ENCODE data around the gene THEMIS. TPM values are rescaled to one million over a fixed set of nuclear protein-coding genes. Genes with fewer than 3 reads are reported as not detected.
A peak's percentile ranks its signal among the peaks of the same experiment; 100 is the strongest.

The THEMIS gene
- total RNA-seq, 2 donors from 2014 or later = 53.9 to 64.7 TPM

- no peak for DNase-seq
- no peak for ATAC-seq
- H3K27me3 Mint-ChIP-seq = no peaks in the 10 kb centered on the region
- no peaks in the 10 kb centered on the region for H3K36me3 Mint-ChIP-seq (ENCODE audit: low read depth)
- peak overlapping the region; percentile 83 for H3K27ac Mint-ChIP-seq
- H3K9me3 ChIP-seq (ENCODE audit: control insufficient read depth, low read length, poor library complexity, severe bottlenecking) = no peaks in the 10 kb centered on the region
- H3K4me1 Mint-ChIP-seq = peaks cover 27% of the 10 kb centered on the region
- no peak overlapping the region for H3K4me3 Mint-ChIP-seq
These were observed 138.6 kb downstream of the THEMIS start for GRCh38 chr6:127762284-127762683.

DNA sequence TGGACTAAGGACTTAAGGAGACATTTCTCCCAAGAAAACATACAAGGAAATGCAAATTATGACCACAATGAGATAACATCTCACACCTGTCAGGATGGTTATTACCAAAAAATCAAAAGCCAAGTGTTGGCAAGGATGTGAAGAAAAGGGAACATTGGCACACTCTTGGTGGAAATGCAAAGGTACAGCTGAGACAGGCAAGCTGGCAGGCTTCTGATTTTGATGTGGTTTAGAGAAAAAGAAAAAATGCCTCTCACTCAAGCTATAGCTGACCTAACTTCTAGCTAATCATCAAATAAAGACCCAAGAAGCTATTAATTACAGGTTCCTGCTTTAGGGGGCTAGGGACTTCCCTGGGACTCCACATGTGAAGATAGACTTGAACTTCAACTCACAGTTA lies 139.8 kb downstream of the THEMIS start:
- Mint-ChIP-seq H3K27ac (no peak overlapping the region), H3K4me3 (no peak overlapping the region), H3K4me1 (peaks cover 24% of the 10 kb centered on the region), H3K36me3 (ENCODE audit: low read depth) (no peaks in the 10 kb centered on the region), H3K27me3 (no peaks in the 10 kb centered on the region)
- no peaks in the 10 kb centered on the region for H3K9me3 ChIP-seq (ENCODE audit: control insufficient read depth, low read length, poor library complexity, severe bottlenecking)
- no peak for DNase-seq
- ATAC-seq = no peak

- Mint-ChIP-seq H3K27me3 (no peaks in the 10 kb centered on the region), H3K4me1 (peaks cover 33% of the 10 kb centered on the region), H3K36me3 (ENCODE audit: low read depth) (peaks cover 1% of the 10 kb centered on the region), H3K27ac (no peak overlapping the region), H3K4me3 (no peak overlapping the region)
- ATAC-seq (no peak), DNase-seq (no peak)
- no peaks in the 10 kb centered on the region for H3K9me3 ChIP-seq (ENCODE audit: control insufficient read depth, low read length, poor library complexity, severe bottlenecking)
These were observed 151.8 kb downstream of the THEMIS start for GRCh38 chr6:127749095-127749494.

- DNase-seq (no peak), ATAC-seq (peak; percentile 27)
- Mint-ChIP-seq H3K4me3 (no peak overlapping the region), H3K27me3 (no peaks in the 10 kb centered on the region), H3K27ac (peak overlapping the region; percentile 17), H3K36me3 (ENCODE audit: low read depth) (peaks cover 2% of the 10 kb centered on the region), H3K4me1 (peaks cover 35% of the 10 kb centered on the region)
- no peaks in the 10 kb centered on the region for H3K9me3 ChIP-seq (ENCODE audit: control insufficient read depth, low read length, poor library complexity, severe bottlenecking)
These were observed 152.6 kb downstream of the THEMIS start for GRCh38 chr6:127748290-127748689.

DNA sequence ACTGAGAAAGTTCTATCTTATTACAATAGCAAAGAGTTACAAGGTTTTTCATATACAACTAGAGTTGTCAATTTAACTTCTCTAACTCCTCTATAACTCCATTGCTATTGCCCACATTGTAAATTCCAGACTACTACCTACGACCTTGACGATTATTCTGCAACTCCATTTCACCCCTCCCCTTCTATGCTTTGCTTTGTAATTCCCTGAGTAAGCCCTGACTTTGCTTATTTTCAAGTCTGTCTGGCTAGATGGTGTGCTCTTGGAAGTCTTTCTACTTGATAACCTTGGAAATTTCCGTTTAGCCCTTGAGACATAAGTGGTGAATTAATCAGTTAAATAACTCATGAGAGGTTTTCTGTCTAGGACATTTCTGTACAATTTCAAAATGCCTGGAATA lies 162.4 kb downstream of the THEMIS start:
- no peak overlapping the region for H3K4me3 Mint-ChIP-seq
- H3K36me3 Mint-ChIP-seq (ENCODE audit: low read depth) = no peaks in the 10 kb centered on the region
- no peak for DNase-seq
- H3K4me1 Mint-ChIP-seq = peaks cover 30% of the 10 kb centered on the region
- H3K9me3 ChIP-seq (ENCODE audit: control insufficient read depth, low read length, poor library complexity, severe bottlenecking) = no peaks in the 10 kb centered on the region
- H3K27me3 Mint-ChIP-seq = no peaks in the 10 kb centered on the region
- H3K27ac Mint-ChIP-seq = peak overlapping the region; percentile 54
- ATAC-seq = no peak

DNA sequence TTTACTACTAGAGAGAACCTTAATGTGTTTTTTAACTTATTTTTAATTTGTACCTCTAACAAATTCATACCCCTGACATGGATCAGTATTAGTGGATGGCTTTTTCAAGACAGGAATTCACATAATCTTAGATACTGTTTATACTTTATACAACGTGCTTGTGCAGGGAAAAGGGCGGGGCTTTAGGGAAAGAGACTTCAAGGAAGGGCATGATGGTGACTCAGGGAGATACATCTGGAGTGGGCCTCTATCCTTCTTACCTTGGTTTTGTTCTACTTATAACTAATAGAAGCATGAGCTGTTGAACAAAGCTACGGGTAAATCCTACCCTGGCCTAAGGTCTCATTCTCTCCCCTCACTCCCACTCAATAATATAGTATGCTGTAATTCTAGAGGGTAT lies 163.1 kb downstream of the THEMIS start:
- DNase-seq (no peak), ATAC-seq (no peak)
- Mint-ChIP-seq H3K36me3 (ENCODE audit: low read depth) (no peaks in the 10 kb centered on the region), H3K27ac (peak overlapping the region; percentile 11), H3K27me3 (no peaks in the 10 kb centered on the region), H3K4me1 (peaks cover 31% of the 10 kb centered on the region), H3K4me3 (no peak overlapping the region)
- H3K9me3 ChIP-seq (ENCODE audit: control insufficient read depth, low read length, poor library complexity, severe bottlenecking) = no peaks in the 10 kb centered on the region

DNA sequence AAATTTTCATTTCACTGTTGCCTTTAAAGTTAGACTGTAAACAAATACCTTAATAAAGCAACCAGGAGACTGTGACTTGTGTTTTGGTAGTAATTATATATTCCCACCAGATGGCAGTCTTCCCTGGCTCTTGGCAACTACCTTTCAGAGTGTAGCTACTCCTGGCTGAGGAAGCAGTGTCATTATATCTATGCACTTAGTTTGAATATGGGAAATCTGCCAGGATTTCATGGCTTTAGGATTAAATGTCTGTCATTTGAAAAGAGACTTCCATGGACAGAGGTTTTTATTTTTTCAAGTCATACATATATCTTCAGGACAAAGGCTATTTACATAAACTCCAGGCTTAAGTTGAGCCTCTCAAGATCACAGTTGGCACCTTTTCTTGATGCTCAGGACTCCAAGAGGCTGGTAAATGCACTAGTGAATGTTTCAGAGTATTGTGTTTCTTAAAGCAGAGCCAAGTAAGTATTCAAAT lies 163.8 kb downstream of the THEMIS start:
- no peaks in the 10 kb centered on the region for H3K9me3 ChIP-seq (ENCODE audit: control insufficient read depth, low read length, poor library complexity, severe bottlenecking)
- peaks cover 31% of the 10 kb centered on the region for H3K4me1 Mint-ChIP-seq
- ATAC-seq (peak; percentile 95), DNase-seq (peak in 1 of 3 donors; percentile 14)
- H3K27me3 Mint-ChIP-seq = no peaks in the 10 kb centered on the region
- H3K27ac Mint-ChIP-seq = peak overlapping the region; percentile 11
- H3K4me3 Mint-ChIP-seq = no peak overlapping the region
- no peaks in the 10 kb centered on the region for H3K36me3 Mint-ChIP-seq (ENCODE audit: low read depth)

DNA sequence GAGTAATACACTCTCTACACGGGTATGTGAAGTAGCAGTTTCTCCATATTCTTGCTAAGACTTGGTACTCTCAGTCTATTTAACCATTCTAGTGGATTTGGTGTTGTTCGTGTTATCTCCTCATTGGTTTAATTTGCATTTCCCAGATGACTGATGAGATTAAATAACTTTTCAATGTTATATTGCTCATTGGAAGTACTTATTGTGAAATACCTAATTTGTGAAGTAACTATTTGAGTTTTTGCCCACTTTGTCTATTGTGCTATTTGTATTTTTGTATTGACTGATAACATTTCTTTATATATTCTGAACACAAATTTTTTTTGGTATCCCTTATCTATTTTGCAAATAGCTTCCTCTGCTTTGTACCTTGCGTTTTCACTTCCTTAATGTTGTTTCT lies 167.9 kb downstream of the THEMIS start:
- no peak for ATAC-seq
- no peaks in the 10 kb centered on the region for H3K9me3 ChIP-seq (ENCODE audit: control insufficient read depth, low read length, poor library complexity, severe bottlenecking)
- no peak overlapping the region for H3K4me3 Mint-ChIP-seq
- no peak overlapping the region for H3K27ac Mint-ChIP-seq
- peaks cover 3% of the 10 kb centered on the region for H3K36me3 Mint-ChIP-seq (ENCODE audit: low read depth)
- H3K27me3 Mint-ChIP-seq = no peaks in the 10 kb centered on the region
- no peak for DNase-seq
- peaks cover 36% of the 10 kb centered on the region for H3K4me1 Mint-ChIP-seq

DNA sequence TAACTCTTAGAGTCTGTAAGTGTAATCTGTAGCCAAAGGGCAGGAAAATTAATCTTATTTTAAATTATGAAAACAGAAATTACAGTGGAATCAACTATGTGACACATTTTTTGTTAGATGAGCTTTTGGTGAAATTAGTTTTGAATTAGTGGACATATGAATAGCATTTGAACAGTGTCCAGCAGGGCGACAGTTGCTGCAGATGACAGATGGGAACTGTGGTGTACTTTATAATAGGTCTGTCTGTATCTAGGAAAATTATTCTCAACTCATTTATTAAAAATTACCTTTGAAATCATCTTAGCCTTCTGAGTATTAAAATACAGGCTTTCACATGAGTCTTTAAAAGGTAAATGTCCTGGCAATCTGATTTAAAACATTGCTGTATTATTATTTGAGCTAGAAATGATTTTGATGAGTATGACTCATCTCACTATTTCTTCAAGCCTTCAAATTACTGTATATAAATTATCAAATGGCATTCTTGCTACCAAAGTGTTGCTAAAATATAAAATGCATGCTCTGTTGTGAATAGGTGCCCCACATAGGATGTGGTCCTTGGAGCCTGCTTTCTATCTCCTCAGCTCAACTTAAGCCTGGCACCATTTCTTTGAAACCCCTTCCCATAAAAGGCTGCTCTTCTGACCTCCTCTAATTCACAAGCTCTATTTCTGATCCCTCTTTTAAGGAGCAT lies 173.5 kb downstream of the THEMIS start:
- no peaks in the 10 kb centered on the region for H3K9me3 ChIP-seq (ENCODE audit: control insufficient read depth, low read length, poor library complexity, severe bottlenecking)
- Mint-ChIP-seq H3K27ac (no peak overlapping the region), H3K36me3 (ENCODE audit: low read depth) (peaks cover 17% of the 10 kb centered on the region), H3K4me1 (peaks cover 47% of the 10 kb centered on the region), H3K27me3 (no peaks in the 10 kb centered on the region), H3K4me3 (no peak overlapping the region)
- no peak for DNase-seq
- ATAC-seq = no peak

- peaks cover 49% of the 10 kb centered on the region for H3K4me1 Mint-ChIP-seq
These were observed 175.0 kb downstream of the THEMIS start for GRCh38 chr6:127725821-127726220.

DNA sequence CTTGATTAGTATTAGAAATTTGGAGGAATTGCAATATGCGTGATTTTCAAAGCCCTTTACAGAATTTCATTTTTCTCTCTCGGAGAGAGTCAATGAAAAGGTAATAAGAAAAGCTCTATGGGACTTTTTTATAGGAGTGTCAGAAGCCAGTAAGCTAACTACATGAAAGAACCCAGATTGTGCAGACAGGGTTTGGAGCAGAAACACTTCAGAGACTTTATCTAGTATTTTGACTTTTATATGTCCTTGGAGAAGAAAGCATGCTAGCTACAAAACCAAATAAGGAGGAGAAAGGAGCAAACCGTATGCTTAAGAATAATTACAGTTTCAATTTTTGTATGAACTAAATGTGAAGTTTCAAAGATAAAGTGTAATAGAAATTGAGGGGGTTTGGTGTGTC lies 182.2 kb downstream of the THEMIS start:
- H3K4me3 Mint-ChIP-seq = no peak overlapping the region

More at GRCh38 chr6:127725821-127726220, 175.0 kb downstream of the THEMIS start:
- DNase-seq = no peak
- Mint-ChIP-seq H3K27me3 (no peaks in the 10 kb centered on the region), H3K27ac (peak overlapping the region; percentile 79), H3K4me3 (no peak overlapping the region), H3K36me3 (ENCODE audit: low read depth) (peaks cover 20% of the 10 kb centered on the region)
- ATAC-seq = no peak
- no peaks in the 10 kb centered on the region for H3K9me3 ChIP-seq (ENCODE audit: control insufficient read depth, low read length, poor library complexity, severe bottlenecking)

DNA sequence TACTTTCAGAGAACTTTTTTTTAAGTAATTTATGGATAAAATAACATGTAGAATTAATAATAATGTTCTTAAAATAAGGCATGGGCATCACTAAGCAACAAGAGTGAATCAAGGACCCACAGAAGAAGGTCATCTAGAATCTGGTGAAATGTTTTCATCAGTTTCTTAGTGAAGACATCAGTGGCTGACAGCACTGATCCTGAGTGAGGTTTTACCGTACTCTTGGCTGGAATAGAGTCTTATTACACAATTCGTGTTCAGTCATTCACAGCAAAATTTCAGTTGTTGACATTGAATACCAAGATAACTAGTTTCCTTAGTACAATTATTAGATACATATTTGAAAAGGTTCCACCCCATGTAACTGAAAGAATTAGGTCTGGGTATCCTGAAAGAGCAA lies 183.5 kb downstream of the THEMIS start:
- Mint-ChIP-seq H3K27ac (no peak overlapping the region), H3K4me3 (no peak overlapping the region), H3K27me3 (no peaks in the 10 kb centered on the region), H3K4me1 (peaks cover 24% of the 10 kb centered on the region), H3K36me3 (ENCODE audit: low read depth) (peaks cover 21% of the 10 kb centered on the region)
- ATAC-seq (no peak), DNase-seq (no peak)
- no peaks in the 10 kb centered on the region for H3K9me3 ChIP-seq (ENCODE audit: control insufficient read depth, low read length, poor library complexity, severe bottlenecking)

More for the DNA sequence above, 182.2 kb downstream of the THEMIS start:
- no peaks in the 10 kb centered on the region for H3K27me3 Mint-ChIP-seq
- H3K4me1 Mint-ChIP-seq = peaks cover 30% of the 10 kb centered on the region
- ATAC-seq = no peak
- H3K36me3 Mint-ChIP-seq (ENCODE audit: low read depth) = peaks cover 26% of the 10 kb centered on the region
- no peak for DNase-seq
- no peaks in the 10 kb centered on the region for H3K9me3 ChIP-seq (ENCODE audit: control insufficient read depth, low read length, poor library complexity, severe bottlenecking)
- H3K27ac Mint-ChIP-seq = no peak overlapping the region

- H3K9me3 ChIP-seq (ENCODE audit: control insufficient read depth, low read length, poor library complexity, severe bottlenecking) = no peaks in the 10 kb centered on the region
- Mint-ChIP-seq H3K36me3 (ENCODE audit: low read depth) (peaks cover 18% of the 10 kb centered on the region), H3K27ac (peak overlapping the region; percentile 6), H3K4me3 (no peak overlapping the region), H3K4me1 (peaks cover 24% of the 10 kb centered on the region), H3K27me3 (no peaks in the 10 kb centered on the region)
- ATAC-seq (no peak), DNase-seq (no peak)
These were observed 184.4 kb downstream of the THEMIS start for GRCh38 chr6:127716465-127716864.

DNA sequence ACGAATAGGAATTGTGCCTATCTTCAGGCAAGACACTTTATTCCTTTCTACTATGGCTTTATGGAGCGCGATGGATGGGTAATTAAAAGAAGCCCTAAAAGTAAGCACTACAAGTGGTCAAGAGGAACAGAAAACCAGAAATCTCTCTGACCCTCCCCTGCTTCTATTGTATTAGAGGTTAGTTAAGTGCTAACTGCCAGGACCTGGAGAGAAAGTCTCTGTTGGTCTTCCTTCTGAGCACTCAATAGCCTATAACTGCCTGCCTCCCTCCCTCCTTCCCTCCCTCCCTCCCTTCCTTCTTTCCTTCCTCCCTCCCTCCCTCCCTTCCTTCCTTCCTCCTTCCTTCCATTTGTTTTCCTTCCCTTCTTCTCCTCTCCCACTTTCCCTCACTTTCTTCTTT lies 190.2 kb downstream of the THEMIS start:
- DNase-seq = no peak
- H3K9me3 ChIP-seq (ENCODE audit: control insufficient read depth, low read length, poor library complexity, severe bottlenecking) = no peaks in the 10 kb centered on the region
- peak overlapping the region; percentile 51 for H3K27ac Mint-ChIP-seq
- ATAC-seq = no peak
- no peaks in the 10 kb centered on the region for H3K27me3 Mint-ChIP-seq
- H3K4me1 Mint-ChIP-seq = peaks cover 12% of the 10 kb centered on the region
- H3K4me3 Mint-ChIP-seq = no peak overlapping the region
- H3K36me3 Mint-ChIP-seq (ENCODE audit: low read depth) = peaks cover 21% of the 10 kb centered on the region

Measured in T-helper 17 cell (primary cell).